Kidney (tissue), 14 donors: ENCODE measurements around the gene KLF6. TPM values are rescaled to one million over a fixed set of nuclear protein-coding genes. Genes with fewer than 3 reads are reported as not detected.
A peak's percentile ranks its signal among the peaks of the same experiment; 100 is the strongest.

Experiments used
- DNase-seq, 5 donors: peaks; one replicate each; pipeline ENCODE4 v3.0.0-alpha.2; 2013 to 2020
- FAIRE-seq: peaks from 2 replicates; lab custom pipeline; 2012; peaks lifted over from hg19 to GRCh38; lab: Jason Lieb, UNC
- H3K27ac ChIP-seq, 2 donors: one replicate each; pipeline ENCODE4 v1.7.0; 2013; ENCODE audit warnings: low read depth in 2 of 2, low read length in 2 of 2, inconsistent platforms in 1 of 2
- H3K27me3 ChIP-seq: one replicate; pipeline ENCODE4 v1.7.1; 2013; ENCODE audit warnings: low read length, inconsistent platforms; ENCODE audit not compliant: control insufficient read depth, insufficient read depth
- H3K36me3 ChIP-seq, 3 donors: one replicate each; pipeline versions ENCODE4 v1.7.0 to v1.7.1; 2013; ENCODE audit warnings: low read length in 3 of 3, control low read depth in 1 of 3, inconsistent platforms in 1 of 3; ENCODE audit not compliant: insufficient read depth in 3 of 3, control insufficient read depth in 2 of 3
- H3K4me1 ChIP-seq, 3 donors: one replicate each; pipeline versions ENCODE4 v1.7.0 to v1.7.1; 2013; ENCODE audit warnings: low read length in 3 of 3, inconsistent platforms in 1 of 3, low read depth in 1 of 3; ENCODE audit not compliant: control insufficient read depth in 2 of 3, insufficient read depth in 2 of 3
- H3K4me3 ChIP-seq, 3 donors: one replicate each; pipeline versions ENCODE4 v1.7.0 to v1.8.1; 2013; ENCODE audit warnings: low read length in 3 of 3, control low read depth in 1 of 3, inconsistent platforms in 1 of 3
- H3K9ac ChIP-seq, 3 donors: one replicate each; pipeline versions ENCODE4 v1.7.0 to v1.7.1; 2013; ENCODE audit warnings: low read length in 3 of 3, control low read depth in 1 of 3, inconsistent platforms in 1 of 3
- H3K9me3 ChIP-seq, 3 donors: one replicate each; pipeline versions ENCODE4 v1.7.0 to v1.7.1; 2013; ENCODE audit warnings: low read length in 3 of 3, control low read depth in 1 of 3, inconsistent platforms in 1 of 3; ENCODE audit not compliant: control insufficient read depth in 2 of 3, insufficient read depth in 1 of 3
- intact Hi-C: fragments of 100-400 bp; cut with DNase I; formaldehyde crosslinking; loops from one replicate; pipeline ENCODE4 v1.11.1; 2022
- polyA plus RNA-seq: library from polyadenylated mRNA; stranded (reverse); fragments of 350-450 nt; fragmentation: Illumina TruSeq; extraction: RNeasy Lipid Tissue Mini Kit (QIAGEN cat#74804); gene quantifications from one replicate; pipeline ENCODE4 v1.2.3, GENCODE V29; 2014; ENCODE audit warnings: low read depth, low replicate concordance; ENCODE audit not compliant: insufficient read depth
- total RNA-seq: library from RNA; stranded (reverse); fragmentation: NEBNext Ultra II Directional; extraction: Animal tissue kit (Norgen Biotek cat#: 25700); gene quantifications from one replicate; pipeline ENCODE4 v1.2.1, GENCODE V29; 2021
- TF ChIP-seq, protein P1 (sequence below): IDR thresholded peaks from 3 replicates; pipeline ENCODE4 v1.5.1; 2012; ENCODE audit warnings: mild to moderate bottlenecking, moderate library complexity, borderline replicate concordance; ENCODE audit not compliant: insufficient read depth; ENCODE audit errors: extremely low read depth
- donor health status: control.
- donor health status: control.
- donor health status: control.
- donor health status: control.
- donor health status: control.
- donor health status: DM: yes; HTN: yes; CAD: no.
- donor health status: Normal renal cell carcinoma (clear cell type).

KLF6 gene
- total and polyA plus RNA-seq, 2 donors from 2014 or later: 27.8 to 230 TPM

DNA sequence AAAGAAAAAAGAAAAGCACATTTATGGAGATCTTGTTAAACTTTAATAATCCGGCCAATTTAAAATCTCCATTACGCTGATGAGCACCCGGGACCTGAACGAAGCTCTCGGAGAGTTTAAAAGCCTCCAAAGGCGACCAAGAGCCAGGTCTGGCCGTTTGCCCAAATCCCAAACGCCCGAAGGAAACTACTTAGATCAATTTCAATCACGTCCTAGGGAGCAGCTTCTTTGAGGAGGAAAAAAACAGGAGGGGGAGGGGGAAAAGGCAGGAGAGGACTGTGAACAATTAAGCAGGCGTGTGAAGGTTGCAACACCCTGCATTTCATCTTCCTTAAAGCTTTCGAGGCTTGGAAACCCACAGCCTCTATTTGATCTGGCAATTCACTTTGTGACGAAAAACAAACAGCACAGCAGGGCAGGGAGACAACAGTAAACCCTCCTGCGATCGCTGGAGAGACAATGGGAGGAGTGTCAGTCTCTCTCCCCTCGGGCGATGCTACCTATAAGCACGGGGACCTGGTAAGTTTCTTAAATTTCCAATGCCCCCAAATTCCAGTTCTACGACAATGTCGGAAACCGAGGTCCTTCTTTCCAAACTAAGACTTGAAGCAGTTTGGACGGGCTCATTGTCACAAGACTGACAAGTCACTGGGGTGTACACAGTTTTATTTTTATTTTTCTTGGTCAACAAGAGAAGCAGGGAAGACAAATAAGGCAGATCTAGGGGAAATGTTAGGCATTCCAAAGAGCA is 1.2 kb downstream of the KLF6 start:
- DNase-seq: peak in 4 of 5 donors; percentile 54 to 91 (median 78)
- TF ChIP-seq, protein P1, sequence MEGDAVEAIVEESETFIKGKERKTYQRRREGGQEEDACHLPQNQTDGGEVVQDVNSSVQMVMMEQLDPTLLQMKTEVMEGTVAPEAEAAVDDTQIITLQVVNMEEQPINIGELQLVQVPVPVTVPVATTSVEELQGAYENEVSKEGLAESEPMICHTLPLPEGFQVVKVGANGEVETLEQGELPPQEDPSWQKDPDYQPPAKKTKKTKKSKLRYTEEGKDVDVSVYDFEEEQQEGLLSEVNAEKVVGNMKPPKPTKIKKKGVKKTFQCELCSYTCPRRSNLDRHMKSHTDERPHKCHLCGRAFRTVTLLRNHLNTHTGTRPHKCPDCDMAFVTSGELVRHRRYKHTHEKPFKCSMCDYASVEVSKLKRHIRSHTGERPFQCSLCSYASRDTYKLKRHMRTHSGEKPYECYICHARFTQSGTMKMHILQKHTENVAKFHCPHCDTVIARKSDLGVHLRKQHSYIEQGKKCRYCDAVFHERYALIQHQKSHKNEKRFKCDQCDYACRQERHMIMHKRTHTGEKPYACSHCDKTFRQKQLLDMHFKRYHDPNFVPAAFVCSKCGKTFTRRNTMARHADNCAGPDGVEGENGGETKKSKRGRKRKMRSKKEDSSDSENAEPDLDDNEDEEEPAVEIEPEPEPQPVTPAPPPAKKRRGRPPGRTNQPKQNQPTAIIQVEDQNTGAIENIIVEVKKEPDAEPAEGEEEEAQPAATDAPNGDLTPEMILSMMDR: no peak
- H3K4me3 ChIP-seq: peak overlapping the region; percentile 90 to 99 (median 98)
- H3K9me3 ChIP-seq: peaks cover 0 to 2% (median 0%) of the 10 kb centered on the region in 3 donors
- H3K27me3 ChIP-seq: no peaks in the 10 kb centered on the region
- peak overlapping the region; percentile 100 for H3K27ac ChIP-seq
- intact Hi-C loops: no loop called here
- FAIRE-seq: no peak
- H3K4me1 ChIP-seq: peaks cover 5 to 28% (median 15%) of the 10 kb centered on the region in 3 donors
- H3K36me3 ChIP-seq: peaks cover 15 to 39% (median 21%) of the 10 kb centered on the region in 3 donors
- H3K9ac ChIP-seq: peak overlapping the region; percentile 79 to 100 (median 100)

DNA sequence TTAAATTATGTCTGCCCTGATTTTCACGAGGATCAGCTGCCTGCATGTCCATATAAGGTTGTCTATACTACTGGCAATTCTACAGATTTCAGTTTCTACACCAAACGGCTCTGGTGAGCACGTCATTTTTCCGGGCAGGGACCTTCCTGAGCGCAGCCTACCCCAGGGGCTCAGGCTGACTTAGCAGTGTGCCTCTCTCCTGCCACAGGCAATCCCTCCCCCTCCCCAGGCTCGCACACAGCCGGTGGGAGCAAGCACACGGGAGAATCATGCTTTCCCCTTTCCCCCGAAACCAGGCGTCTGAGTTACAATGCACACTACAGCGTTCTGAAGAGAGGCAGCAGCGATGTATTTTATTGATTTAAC is 1.7 kb downstream of the KLF6 start:
- Histone ChIP-seq H3K4me1 (peaks cover 5 to 28% (median 19%) of the 10 kb centered on the region in 3 donors), H3K9ac (peak overlapping the region; percentile 79 to 100 (median 100)), H3K4me3 (peak overlapping the region; percentile 90 to 99 (median 98)), H3K36me3 (peaks cover 15 to 45% (median 24%) of the 10 kb centered on the region in 3 donors), H3K9me3 (no peaks in the 10 kb centered on the region), H3K27ac (peak overlapping the region; percentile 100), H3K27me3 (no peaks in the 10 kb centered on the region)
- intact Hi-C loops: no loop called here
- DNase-seq: peak; percentile 75 to 90 (median 83)
- no peak for FAIRE-seq
- TF ChIP-seq, protein P1: no peak

DNA sequence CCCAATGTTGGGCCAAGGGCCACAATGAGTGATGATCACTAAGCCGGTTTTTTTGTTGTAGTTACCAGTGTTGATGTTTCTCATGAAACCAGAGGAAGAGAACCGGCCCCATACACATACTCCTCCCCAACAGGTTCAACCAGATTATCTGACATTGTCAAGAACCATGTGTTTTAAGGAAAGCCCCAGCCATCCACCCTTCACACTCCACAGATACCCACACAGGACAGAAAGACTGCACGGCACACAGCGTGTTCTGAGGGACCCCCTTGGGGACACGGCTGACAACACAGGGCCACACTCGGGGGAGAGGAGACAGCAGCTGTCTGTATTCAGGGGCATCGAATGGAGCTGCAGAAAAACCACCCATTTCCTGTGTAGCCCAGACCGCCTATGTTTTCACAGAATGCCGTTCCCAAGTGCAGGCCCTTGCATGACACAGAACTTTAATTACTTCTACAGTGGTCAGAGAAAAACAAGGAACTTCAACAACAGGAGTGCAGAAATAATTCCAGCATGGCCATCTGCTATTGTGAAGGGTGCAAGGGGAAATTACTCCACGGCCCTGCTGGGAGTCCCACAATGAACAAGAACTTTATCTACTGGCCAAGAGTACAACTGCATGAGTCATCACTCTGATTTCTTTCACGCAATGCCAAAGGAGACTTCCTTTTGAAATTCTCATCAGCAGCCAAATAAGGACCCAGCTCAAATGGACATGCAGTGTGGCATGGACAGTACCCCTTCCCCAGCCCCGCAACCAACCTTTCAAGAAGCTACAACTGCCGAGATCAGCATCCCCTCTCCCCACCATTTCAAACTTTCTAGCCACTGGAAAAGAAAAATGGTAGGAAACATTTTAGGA is 2.3 kb downstream of the KLF6 start:
- peaks cover 15 to 51% (median 28%) of the 10 kb centered on the region in 3 donors for H3K36me3 ChIP-seq

More for the DNA sequence above, 2.3 kb downstream of the KLF6 start:
- Histone ChIP-seq H3K27me3 (no peaks in the 10 kb centered on the region), H3K9me3 (no peaks in the 10 kb centered on the region), H3K4me3 (peak overlapping the region; percentile 90 to 99 (median 98)), H3K27ac (peak overlapping the region; percentile 100), H3K9ac (peak overlapping the region; percentile 79 to 100 (median 100)), H3K4me1 (peaks cover 5 to 26% (median 24%) of the 10 kb centered on the region in 3 donors)
- FAIRE-seq (no peak), DNase-seq (peak in 4 of 5 donors; percentile 37 to 82 (median 66))
- intact Hi-C loops: no loop called here
- TF ChIP-seq, protein P1: no peak
